ENCODE results near the gene C1RL.

DNA sequence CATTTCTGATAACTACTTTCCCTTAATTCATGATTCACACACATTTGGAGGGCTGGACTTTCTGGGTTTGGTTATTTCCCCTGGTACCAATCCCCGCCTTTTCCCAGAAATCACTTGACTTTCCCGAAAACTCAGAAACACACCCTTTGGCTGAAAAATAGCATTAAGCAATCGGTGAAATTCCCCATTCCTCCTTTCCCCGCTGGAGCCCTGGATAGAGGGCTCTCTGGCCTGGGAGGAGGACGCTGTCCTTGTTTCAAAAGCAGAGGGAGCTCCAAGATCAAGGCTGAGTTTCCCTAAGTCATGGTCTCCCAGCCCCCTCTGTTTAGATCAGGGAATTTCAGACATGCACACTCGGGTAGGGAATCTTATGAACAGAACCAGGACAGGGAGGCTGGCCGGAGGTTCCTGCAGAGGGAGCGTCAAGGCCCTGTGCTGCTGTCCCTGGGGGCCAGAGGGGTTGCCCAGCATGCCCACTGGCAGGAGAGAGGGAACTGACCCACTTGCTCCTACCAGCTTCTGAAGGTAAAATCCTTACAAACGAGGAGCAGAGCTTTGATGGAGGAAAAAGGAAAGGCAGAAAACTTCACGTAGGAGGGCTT, 48.6 kb downstream of the C1RL start, which contains the start of gene C1S:
- no peak for TF ChIP-seq POLR2AphosphoS5 (IDR thresholded peaks at IDR 0.05; ENCODE audit: low read depth)
- TF ChIP-seq, protein P1, sequence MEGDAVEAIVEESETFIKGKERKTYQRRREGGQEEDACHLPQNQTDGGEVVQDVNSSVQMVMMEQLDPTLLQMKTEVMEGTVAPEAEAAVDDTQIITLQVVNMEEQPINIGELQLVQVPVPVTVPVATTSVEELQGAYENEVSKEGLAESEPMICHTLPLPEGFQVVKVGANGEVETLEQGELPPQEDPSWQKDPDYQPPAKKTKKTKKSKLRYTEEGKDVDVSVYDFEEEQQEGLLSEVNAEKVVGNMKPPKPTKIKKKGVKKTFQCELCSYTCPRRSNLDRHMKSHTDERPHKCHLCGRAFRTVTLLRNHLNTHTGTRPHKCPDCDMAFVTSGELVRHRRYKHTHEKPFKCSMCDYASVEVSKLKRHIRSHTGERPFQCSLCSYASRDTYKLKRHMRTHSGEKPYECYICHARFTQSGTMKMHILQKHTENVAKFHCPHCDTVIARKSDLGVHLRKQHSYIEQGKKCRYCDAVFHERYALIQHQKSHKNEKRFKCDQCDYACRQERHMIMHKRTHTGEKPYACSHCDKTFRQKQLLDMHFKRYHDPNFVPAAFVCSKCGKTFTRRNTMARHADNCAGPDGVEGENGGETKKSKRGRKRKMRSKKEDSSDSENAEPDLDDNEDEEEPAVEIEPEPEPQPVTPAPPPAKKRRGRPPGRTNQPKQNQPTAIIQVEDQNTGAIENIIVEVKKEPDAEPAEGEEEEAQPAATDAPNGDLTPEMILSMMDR (IDR thresholded peaks at IDR 0.05; ENCODE audit: insufficient read depth, low read length), result no peak
- no peak for TF ChIP-seq GABPA (IDR thresholded peaks at IDR 0.05; ENCODE audit: low read depth)
- TF ChIP-seq, protein P2, sequence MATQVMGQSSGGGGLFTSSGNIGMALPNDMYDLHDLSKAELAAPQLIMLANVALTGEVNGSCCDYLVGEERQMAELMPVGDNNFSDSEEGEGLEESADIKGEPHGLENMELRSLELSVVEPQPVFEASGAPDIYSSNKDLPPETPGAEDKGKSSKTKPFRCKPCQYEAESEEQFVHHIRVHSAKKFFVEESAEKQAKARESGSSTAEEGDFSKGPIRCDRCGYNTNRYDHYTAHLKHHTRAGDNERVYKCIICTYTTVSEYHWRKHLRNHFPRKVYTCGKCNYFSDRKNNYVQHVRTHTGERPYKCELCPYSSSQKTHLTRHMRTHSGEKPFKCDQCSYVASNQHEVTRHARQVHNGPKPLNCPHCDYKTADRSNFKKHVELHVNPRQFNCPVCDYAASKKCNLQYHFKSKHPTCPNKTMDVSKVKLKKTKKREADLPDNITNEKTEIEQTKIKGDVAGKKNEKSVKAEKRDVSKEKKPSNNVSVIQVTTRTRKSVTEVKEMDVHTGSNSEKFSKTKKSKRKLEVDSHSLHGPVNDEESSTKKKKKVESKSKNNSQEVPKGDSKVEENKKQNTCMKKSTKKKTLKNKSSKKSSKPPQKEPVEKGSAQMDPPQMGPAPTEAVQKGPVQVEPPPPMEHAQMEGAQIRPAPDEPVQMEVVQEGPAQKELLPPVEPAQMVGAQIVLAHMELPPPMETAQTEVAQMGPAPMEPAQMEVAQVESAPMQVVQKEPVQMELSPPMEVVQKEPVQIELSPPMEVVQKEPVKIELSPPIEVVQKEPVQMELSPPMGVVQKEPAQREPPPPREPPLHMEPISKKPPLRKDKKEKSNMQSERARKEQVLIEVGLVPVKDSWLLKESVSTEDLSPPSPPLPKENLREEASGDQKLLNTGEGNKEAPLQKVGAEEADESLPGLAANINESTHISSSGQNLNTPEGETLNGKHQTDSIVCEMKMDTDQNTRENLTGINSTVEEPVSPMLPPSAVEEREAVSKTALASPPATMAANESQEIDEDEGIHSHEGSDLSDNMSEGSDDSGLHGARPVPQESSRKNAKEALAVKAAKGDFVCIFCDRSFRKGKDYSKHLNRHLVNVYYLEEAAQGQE (IDR thresholded peaks at IDR 0.05; ENCODE audit: insufficient replicate concordance, low read depth), result no peak
- no peak for TF ChIP-seq SPI1 (IDR thresholded peaks at IDR 0.05; ENCODE audit: borderline replicate concordance, low read depth)

Measured in HL-60 (cell line).